Measurements from ENCODE around the gene FA2H.
"Not testable (repeated sequence)": the region's sequence is repeated elsewhere in the genome, so short reads cannot be mapped to it uniquely, and the experiment has no call there.

The FA2H gene, protein sequence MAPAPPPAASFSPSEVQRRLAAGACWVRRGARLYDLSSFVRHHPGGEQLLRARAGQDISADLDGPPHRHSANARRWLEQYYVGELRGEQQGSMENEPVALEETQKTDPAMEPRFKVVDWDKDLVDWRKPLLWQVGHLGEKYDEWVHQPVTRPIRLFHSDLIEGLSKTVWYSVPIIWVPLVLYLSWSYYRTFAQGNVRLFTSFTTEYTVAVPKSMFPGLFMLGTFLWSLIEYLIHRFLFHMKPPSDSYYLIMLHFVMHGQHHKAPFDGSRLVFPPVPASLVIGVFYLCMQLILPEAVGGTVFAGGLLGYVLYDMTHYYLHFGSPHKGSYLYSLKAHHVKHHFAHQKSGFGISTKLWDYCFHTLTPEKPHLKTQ

DNA sequence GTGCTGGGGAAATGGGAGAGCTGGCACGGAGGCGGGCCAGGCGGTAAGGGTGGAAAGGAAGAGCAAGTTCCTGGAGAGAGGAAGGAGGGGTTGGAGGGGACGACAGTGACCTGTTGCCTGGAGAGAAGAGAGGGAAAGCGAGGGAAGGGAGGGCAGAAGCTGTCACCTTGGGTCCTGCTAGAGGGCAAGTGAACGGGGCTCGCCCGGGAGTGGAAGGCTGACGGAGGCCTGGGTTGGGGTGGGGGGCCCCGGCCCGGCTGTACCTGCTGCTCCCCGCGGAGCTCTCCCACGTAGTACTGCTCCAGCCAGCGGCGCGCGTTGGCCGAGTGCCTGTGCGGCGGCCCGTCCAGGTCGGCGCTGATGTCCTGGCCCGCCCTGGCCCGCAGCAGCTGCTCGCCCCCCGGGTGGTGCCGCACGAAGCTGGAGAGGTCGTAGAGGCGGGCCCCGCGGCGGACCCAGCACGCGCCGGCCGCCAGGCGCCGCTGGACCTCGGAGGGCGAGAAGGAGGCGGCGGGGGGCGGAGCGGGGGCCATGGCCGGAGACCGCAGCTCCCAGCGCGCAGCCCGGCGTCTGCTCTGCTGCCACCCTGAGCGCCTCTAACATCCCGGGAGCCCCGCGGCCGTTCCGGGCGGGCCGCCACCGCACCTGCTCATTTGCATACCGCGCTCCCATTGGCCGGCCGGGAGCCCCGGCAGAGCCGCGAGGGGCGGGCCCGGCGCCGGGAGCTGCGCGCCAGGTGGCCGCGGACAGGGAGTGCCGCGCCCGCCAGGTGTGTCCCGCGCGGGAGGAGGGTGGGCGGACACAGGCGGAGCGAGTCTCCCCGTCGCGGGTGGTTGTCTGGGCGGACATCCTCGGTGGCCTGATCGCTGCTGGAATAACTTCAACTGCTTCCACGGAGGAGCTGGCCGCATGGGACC, at the start of gene FA2H:
TSS of gene FA2H (minus strand) at position 598 of the 917 bp plus-strand sequence. CDS start at position 533, 65 bp downstream.
- peak; percentile 92 for DNase-seq (ENCODE audit: low spot score)

DNA sequence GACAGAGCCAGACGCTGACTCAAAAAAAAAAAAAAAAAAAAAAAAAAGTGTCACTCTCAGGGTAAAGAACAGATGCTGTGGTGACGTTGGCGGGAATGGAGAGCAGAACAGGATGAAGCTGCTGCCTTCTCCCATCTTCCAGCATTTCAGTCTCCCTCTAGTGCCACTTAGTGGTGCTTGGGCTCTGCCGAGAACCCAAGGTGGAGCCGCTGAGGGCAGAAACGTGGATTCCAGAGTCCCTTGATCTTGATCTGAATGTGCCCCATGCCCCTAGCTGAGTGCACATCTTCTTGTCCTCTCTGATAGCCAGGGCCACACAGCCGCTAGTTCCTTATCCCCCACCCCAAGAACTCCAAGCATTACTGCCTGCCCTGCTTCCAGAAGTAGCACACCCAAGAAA, 43.2 kb upstream of the FA2H start:
- no peak for DNase-seq (ENCODE audit: low spot score)

DNA sequence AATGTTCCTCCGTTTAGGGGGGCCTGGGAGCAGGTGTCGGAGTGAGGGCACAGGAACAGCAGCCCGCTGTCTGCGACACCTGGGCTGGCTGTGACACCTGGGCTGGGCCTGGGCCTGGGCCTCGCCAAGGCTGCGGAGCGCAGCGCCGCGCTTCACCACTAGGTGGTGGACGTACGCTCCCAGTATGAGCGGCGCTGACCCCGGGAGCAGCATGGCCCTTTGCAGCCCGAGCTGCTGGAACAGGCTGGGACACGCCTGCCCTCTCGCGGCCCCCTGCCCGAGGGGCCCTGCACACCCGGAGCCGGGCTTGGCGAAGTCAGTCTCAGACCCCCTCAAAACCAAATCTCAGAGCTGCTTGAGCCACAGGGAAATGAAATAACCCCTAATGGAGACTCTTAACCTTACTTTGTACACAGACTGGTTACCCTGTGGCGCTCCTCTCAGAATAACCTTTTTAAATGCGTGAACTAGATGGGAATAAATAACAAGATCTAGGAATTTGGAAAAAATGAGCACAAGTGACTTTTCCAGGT, 38.6 kb upstream of the FA2H start:
- peak; percentile 85 for DNase-seq (ENCODE audit: low spot score)

DNA sequence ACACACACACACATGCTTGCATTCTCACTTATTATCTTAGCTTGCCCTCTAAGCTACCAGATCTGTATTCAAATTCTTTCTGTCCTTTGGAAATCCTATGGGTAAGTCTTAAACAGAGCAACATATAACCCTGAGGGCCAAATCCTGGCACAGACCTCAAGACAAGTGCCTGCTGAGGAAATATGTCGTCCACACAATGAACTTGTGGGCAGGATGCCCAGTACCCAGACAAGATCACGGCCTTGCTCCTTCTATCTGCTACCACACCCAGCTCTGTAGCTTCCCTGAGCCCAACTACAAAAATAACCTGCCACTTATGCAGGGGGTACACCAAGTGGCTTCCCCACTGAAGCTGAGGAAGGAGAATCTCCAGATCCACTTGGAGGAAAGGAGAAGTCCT, 37.3 kb upstream of the FA2H start:
- DNase-seq (ENCODE audit: low spot score): no peak

DNA sequence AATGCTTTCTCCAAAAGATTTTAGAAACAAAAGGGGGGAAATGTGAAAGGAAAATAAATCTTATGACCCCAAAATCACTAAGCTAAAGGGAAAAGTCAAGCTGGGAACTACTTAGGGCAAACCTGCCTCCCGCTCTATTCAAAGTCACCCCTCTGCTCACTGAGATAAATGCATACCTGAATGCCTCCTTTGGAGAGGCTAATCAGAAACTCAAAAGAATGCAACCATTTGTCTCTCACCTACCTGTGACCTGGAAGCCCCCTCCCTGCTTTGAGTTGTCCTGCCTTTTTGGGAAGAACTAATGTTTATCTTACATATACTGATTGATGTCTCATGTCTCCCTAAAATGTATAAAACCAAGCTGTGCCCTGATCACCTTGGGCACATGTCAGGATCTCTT, 36.6 kb upstream of the FA2H start:
- DNase-seq (ENCODE audit: low spot score): not testable (repeated sequence)

DNA sequence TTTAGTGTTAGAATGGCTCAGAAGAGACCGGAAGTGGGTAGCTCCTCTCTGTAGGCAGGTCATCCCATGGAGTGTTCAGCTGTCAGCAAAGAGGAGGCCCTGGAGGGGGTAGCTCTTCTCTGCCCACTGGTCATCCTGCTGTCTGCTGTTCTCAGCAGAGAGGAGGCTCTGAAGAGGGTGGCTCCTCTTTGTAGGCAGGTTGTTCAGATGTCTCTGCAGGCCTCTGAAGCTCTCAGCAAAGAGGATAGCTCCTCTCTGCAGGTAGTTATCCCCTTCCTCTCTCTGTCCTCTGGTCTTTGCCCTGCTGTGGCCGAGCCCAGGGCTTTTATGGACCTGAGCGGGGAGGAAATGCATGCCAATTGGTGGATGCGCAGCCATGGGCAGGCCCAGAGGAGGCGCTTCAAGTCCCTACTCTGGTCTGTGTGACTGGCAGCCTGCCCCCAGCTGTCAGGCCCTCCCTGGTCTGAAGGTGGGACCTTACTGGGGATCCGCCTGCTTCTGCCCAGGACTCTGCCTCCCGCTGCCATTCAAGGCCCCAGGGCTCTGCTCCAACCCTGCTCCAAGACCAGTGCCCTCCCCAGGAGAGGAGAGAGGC, 32.5 kb upstream of the FA2H start:
- DNase-seq (ENCODE audit: low spot score): no peak

DNA sequence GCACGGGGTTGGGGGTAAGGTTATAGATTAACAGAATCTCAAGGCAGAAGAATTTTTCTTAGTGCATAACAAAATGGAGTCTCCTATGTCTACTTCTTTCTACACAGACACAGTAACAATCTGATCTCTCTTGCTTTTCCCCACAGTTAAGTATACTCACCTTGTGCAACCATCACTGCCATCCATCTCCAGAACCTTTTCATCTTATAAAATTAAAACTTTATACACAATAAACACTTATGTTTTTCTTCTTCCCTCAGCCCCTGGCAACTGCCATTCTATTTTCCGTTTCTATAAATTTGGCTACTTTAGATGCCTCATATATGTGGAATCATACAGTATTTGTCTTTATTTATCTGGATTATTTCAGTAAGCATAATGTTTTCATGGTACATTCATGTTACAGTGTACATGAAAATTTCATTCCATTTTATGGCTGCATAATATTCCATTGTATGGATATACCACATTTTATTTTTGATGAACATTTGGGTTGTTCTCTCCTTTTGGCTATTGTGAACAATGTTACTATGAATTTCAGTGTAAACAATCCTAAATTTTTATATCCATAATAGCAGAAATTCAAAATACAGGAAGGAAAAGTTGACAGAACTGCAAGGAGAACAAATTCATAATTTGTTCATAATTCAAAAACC, 25.7 kb upstream of the FA2H start:
- no peak for DNase-seq (ENCODE audit: low spot score)

DNA sequence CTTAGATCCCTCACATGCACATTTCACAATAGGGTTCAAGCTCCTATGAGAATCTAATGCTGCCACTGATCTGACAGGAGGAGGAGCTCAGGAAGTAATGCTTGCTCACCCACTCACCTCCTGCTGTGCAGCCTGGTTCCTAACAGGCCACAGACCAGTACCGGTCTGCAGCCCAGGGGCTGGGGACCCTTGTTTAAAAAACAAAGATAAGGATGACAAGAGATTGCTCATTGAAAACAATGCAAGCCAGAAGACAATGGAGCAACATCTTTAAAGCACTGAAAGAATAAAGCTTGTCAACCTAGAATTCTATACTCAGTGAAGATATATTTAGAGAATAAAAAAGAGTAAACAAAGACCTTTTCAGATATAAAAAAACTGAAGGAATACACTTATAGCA, 22.8 kb upstream of the FA2H start:
- no peak for DNase-seq (ENCODE audit: low spot score)

DNA sequence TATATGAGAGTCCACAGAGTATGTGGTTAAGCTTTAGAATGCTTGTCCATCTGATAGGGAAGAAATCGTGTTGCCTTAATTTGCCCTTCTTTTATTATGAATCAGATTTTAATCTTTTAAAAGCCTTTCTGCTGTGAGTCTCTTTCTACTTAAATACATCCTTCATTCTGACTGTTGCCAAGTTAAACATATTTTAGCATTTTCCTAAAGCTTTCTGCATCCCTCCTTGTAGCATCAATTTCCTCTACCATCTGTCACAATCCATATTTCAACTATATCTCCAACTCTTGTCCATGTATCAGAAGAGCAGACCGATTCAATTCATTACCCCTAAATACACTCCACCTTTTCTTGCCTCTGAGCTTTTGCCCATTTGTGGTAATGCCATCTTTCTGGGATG, 20.5 kb upstream of the FA2H start:
- no peak for DNase-seq (ENCODE audit: low spot score)

DNA sequence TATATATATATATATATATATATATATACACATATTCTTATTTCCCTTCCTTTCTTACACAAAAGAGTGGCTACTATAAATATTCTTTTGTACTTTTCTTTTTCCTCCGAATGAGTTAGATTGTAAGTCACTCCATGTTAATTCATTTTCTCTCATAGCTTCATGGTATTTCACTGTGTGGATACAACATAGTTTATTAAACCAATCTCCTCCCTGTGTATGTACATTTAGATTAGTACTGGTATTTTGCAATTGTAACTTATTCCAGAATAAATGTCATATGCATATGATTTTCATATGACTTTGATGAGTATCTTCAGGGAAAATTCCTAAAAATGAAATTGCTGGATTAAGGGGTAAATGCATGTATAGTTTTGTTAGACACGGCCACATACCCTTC, 20.0 kb upstream of the FA2H start:
- DNase-seq (ENCODE audit: low spot score): no peak

DNA sequence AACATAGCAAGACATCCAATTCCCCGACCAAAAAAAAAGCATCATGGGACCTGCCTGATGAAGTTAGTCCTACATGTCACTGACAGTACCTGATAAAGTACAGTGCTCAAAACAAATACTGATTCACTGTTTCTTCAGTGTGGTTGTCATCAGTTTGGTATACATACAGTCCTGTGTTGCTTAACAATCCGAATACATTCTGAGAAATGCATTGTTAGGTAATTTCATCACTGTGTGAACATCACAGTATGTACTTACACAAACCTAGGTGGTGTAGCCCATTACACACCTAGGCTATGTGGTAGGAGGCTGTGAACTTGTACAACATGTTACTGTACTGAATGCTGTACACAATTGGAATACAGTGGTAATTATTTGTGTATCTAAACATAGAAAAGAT, 19.0 kb upstream of the FA2H start:
- DNase-seq (ENCODE audit: low spot score): no peak

DNA sequence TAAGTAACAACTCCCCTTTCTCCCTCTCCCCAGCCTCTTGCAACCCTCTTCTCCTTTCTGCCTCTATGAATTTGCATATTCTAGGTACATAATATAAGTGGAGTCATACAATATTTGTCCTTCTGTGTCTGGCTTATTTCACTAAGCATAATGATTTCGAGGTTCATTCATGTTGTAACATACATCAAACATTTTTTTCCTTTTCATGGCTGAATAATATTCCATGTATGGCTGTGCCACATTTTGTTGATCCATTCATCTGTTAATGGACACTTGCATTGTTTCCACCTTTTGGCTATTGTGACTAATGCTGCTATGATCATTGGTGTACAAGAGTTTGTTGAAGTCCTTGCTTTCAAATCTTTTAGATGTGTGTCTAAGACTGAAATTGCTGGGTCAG, 17.6 kb upstream of the FA2H start:
- DNase-seq (ENCODE audit: low spot score): no peak

DNA sequence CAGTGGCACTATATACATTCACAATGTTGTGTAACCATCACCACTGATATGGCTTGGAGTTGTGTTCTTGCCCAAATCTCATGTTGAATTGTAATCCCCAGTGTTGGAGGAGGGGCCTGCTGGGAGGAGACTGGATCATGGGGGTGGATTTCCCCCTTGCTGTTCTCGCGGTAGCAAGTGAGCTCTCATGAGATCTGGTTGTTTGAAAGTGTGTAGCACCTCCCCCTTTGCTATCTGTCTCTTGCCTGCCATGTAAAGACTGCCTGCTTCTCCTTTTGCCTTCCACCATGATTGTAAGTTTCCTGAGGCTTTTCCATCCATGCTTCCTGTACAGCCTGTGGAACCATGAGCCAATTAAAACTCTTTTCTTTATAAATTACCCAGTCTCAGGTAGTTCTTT, 17.1 kb upstream of the FA2H start:
- DNase-seq (ENCODE audit: low spot score): not testable (repeated sequence)

DNA sequence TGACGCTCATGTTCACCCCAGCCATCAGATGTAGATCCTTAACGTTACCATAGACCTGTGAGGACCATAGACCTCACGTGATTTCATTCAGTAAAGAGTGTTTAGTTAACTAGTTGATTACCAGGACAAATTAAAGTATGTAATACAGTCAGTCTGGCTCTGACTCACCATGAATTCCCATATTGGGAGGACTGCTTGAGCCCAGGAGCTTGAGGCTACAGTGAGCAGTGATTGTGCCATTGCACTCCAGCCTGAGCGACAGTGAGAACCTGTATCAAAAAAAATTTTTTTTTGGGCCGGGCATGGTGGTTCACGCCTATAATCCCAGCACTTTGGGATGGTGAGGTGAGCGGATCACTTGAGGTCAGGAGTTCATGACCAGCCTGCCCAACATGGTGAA, 13.5 kb upstream of the FA2H start:
- no peak for DNase-seq (ENCODE audit: low spot score)

DNA sequence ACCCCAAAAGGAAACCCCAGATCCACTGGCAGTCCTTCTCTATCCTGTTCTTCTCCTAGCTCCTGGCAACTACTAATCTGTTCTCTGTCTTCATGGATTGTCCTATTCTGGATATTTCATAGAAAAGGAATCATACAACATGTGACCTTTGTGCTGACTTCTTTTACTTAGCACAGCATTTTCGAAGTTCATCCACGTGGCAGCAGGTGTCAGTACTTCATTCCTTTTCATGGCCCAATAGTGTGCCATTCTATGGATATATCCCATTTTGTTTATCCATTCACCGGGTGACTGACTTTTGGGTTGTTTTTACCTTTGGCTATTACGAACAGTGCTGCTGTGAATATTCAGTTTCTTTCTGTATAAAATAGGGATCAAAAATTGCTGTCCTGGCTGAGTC, 10.4 kb upstream of the FA2H start:
- DNase-seq (ENCODE audit: low spot score): no peak

DNA sequence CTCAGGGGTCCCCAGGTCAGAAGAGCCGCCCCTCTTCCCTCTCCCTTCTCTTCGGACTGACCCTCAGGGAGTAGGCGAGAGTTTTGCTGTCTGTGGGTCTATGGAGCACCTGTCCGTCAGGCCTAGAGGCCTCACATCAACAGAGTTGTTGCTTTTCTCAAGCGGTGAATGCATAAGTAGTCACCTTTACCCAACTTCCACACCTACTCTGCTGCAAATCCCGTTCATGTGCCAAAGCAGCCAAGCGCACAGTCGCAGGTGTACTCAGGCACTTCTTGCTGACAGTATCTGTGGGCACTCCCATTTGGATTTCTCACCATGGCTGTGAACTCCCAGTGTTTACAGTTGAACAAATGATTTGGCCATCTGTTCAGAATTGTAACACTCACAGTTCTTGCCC, 4.0 kb upstream of the FA2H start:
- no peak for DNase-seq (ENCODE audit: low spot score)

DNA sequence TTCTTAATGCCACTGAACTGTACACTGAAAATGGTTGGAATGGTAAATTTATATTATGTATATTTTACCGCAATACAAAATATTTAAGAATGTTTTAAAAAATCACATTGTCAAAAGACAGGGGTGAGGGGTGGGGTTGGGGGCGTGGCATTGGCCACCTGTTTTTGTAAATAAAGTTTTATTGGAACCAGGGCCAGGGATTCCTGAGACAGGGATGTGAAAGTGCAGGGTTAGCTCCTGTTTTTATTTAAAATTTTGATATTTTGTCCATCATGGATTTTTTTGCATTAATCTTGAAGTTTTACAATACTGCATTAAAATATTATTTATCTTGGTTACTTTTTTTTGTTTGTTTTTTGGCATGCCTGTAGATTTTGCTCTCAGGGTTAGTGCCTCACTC, 2.3 kb upstream of the FA2H start:
- DNase-seq (ENCODE audit: low spot score): no peak

DNA sequence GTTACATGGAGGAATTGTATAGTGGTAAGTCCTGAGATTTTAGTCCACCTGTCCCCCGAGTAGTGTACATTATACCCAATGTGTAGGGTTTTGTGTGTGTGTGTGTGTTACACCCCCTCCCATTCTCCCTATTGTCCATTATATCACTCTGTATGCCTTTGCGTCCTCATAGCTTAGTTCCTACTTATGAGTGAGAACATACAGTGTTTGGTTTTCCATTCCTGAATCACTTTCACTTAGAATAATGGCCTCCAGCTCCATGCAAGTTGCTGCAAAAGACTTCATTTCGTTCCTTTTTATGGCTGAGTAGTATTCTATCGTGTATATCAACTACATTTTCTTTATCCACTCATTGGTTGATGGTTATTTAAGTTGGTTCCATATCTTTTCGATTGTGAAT, 635 bp upstream of the FA2H start:
- no peak for DNase-seq (ENCODE audit: low spot score)

DNA sequence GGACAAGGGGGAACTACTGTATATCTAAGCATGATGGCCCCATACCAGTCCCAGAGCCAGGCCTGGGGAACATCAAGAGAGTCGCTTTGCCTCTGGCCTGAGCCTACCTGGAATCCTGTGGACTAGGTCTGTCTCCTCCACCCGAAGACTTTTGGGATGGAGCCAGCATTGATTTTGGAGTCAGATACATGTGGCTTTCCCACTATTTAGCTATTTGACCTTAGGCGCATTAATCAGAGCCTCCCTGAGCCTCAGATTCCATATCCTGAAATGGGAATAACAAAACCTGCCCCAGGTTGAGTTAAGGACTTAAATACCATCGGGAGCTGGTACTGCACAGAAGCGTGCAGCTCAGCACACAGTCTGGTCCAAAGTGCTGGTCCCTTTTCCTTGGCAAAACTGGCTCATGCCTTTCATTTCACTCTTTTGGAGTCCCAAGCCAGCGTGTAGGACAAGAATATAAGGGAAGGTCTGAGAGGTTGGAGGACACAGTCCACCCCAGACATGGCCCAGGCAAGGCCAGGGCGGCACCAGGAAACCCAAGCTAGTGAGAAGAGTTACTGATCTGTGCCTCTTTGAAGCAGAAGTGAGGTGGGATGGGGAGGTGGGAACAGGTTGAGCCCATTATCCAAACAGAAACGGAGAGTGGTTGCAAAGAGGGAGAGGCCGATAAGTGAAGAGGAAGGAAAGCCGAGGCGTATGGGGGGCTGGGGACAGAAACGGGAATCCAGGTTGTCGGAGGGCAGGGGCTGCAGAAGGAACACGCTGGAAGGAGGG, 986 bp downstream of the FA2H start:
- DNase-seq (ENCODE audit: low spot score): no peak

DNA sequence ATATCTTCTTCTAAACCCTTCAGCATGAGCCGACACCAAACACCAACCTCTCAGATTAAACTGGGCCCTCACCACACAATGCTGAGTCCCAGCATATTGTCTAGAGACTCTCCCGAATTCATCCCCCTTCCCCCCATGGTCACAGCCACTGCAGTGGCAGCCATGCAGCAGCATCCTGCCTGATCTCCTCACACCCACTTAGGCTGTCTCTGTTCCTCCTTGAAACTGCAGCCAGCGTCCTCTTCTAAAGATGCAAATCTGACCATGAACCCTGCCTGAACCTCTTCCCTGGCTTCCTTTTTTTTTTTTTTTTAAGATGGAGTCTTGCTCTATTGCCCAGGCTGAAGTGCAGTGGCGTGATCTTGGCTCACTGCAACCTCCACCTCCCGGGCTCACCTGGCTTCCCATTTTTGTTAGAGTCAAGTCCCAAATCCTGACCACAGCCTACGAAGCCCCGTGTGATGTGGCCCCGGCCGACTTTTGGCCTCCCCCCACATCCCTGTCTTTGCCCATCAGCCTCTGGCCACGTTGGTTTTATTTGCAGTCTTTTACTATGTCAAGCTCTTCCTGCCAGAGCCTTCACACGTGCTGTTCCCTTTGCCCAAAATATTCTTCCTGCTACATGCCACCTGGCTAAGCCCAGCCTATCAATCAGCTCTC, 2.8 kb downstream of the FA2H start:
- DNase-seq (ENCODE audit: low spot score): no peak

Measured in globus pallidus (tissue), 1 donor.